ENCODE results near the gene CREBL2.

- TF ChIP-seq EZH2 (IDR thresholded peaks at IDR 0.05), result no peak
- no peak for TF ChIP-seq POLR2AphosphoS5 (IDR thresholded peaks at IDR 0.05; ENCODE audit: borderline replicate concordance, low read depth, low read length)
- no peak for TF ChIP-seq FOXP2 (optimal IDR thresholded peaks at IDR 0.05; ENCODE audit: control extremely low read depth, extremely low read length, insufficient read depth)
These were observed 2.7 kb downstream of the CREBL2 start for GRCh38 chr12:12614342-12614741.
